LNCAP (cell line): ENCODE results near the gene CDH4.

Experiments used
- TF ChIP-seq, protein P1 (sequence below): fragments of 450-650 bp; IDR thresholded peaks from 2 replicates; pipeline ENCODE4 v1.5.1; 2017; ENCODE audit warnings: mild to moderate bottlenecking

CDH4 gene

DNA sequence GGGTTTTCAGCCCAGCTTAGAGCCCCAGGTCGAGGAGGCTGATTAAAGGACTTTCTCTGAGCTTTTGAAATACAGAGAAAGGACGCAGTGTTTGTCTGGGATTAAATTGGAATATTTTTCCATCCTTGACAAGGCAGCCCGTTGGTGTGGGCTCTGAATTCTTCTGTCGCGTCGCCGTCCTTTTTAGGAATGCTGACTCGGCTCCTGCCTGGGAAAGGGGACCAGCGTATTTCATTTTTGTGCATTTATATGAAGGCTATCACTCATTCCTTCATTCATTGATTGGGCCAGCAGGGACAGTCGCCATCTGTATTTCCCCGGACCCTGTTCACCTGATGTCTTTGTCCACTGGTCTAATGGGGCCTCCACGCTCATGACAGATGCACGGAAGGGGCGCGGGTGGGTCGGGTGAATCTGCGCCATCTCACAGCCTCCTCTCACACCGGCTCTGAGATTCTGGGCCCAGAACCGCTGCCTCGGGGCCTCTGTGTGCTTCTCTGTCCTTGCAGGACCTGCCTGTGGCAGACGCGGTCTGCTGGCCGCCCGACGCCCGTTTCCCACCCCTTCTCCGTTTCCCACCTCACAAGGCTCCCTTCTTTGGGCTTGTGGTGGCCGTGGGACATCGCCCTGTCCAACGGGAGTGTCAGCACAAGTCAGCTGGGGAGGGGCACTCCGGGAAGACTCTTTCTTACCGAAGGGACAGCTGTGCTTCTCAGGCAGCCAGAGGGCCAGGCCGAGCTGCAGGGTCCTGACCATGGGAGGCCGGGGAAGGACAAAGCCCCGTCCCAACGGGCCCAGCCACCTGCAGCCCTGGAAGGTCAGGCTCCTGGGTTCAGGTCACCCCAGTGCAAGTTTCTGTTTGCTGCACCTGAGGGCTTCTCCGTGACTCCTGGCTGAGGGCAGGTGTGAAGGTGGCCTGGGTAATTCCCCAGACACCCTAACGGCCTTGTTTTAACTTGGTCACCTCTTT lies 656.3 kb downstream of the CDH4 start:
- TF ChIP-seq, protein P1, sequence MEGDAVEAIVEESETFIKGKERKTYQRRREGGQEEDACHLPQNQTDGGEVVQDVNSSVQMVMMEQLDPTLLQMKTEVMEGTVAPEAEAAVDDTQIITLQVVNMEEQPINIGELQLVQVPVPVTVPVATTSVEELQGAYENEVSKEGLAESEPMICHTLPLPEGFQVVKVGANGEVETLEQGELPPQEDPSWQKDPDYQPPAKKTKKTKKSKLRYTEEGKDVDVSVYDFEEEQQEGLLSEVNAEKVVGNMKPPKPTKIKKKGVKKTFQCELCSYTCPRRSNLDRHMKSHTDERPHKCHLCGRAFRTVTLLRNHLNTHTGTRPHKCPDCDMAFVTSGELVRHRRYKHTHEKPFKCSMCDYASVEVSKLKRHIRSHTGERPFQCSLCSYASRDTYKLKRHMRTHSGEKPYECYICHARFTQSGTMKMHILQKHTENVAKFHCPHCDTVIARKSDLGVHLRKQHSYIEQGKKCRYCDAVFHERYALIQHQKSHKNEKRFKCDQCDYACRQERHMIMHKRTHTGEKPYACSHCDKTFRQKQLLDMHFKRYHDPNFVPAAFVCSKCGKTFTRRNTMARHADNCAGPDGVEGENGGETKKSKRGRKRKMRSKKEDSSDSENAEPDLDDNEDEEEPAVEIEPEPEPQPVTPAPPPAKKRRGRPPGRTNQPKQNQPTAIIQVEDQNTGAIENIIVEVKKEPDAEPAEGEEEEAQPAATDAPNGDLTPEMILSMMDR, result no peak

DNA sequence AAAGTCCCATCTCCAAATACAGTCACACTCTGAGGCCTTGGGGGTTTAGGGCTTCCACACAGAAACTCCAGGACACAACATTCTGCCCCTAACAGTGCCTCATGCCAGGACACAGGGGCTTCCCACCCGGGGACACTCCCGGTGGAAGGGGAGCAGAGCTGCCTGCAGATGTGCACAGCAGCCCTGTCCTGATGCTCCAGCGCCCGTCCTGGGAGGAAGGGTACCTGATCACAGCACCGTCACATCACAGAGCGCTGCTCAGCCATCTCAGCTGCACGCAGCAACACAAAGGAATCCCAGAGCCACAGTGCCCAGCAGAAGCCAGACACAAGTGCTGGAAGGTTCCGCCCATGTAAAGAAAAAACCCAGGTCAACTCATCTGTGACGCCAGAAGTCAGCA lies 657.0 kb downstream of the CDH4 start:
- TF ChIP-seq, protein P1, result no peak

DNA sequence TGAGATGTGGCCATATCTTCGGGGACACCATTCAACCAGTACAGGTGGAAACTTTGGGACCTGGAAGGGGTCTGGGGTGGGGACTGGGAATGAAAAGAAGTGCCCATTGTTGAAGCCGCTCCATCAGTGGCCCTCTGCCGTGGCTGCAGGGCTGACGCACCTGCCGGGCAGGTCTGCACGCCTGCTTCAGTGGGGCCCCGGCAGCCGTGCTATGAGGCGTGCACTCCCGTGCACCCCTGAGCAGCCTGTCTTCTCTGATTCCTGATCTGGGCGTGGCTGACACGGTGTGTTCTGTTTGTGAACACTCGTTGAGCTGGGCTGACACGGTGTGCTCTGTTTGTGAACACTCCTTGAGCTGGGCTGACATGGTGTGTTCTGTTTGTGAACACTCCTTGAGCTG lies 657.8 kb downstream of the CDH4 start:
- TF ChIP-seq, protein P1, result no peak

DNA sequence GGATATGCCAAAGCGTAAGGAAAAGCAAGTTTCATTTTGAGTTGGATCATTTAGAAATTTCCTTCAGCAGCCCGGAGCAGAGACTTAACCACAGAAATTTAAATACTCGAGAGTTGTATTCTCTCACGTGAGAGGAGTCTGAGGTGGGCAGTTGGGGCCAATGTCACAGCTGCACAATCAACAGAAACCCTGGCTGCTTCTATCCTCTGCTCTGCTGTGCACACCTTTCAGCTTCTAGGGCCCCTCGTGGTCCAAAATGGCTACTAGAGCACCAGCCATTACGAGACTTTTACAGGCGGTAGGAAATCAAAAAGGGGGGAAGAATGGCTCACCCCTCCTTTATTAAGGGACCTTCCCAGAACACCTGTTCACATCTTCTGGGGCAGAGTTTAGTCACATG lies 659.8 kb downstream of the CDH4 start:
- TF ChIP-seq, protein P1, result no peak

DNA sequence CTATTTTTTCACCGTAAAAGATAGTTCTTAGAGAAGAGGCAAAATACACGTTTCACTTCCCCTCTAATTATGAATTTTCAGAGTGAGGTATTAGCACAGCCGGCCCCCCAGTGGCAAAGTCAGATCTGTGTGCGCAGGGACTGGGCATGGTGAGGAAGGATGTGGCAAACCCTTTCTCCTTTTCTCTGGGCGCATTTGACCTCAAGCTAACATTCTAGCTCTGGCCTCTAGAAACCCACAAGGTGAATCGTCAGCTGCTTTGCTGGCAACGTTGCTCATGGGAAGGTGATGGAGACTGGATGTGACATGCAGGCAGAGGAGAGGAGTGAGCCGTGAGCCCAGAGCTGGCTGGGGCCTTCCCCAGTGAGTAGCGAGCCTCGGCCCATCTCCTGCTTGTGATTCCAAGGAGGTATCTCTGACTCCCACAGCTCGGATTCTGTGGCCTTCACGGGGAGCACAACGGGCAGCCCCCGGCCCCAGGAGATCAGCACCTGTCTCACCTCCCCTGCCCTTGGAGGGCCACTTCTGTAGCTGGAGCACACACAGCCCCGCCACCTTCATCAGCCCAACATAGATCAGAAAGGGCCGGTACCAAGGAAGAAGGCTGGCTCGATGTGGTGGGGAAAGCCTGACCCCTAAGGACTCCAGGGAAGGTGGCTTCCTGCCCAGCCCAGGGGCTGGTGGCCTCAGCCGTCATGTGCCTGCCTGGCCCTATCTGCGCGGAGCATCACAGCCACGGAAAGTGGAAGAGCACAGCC lies 660.8 kb downstream of the CDH4 start:
- TF ChIP-seq, protein P1, result no peak

DNA sequence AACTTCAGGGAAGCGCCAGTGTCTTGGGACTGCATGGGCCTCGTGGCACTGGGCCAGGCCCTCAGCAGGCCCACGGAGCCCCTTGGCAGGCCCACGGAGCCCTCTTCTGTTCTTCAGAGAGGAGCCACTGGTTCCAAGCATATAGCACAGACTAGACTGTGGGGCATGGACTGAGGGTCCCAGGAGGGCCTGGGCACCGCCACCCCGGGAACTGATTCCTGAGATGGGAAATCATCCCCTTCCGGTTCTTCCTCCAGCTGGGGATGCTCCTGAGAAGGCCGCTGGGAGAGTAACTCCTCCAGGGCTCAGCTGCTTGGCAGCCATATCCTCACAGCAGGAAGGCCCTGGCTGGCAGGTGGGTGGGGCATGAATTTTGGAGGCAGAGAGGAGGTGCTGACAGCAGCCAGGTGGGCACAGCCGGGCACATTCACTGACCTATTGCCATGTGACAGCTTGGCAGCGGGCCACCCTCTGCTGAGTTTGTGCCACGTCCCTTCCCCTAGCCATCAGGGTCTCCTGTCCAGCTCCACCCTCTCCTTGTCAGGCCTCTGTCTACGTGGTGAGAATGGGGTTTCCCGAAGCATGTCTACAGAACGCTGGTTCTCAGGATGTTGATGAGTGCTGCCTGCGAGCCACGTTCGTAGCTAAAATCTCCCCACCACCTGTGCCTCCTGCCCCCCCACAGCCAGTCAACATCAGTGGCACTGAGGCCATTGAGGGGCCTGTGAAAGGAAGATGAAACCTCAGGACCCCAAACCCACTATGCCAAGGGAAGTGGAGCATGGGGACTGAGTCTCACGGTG lies 661.6 kb downstream of the CDH4 start:
- TF ChIP-seq, protein P1, result no peak

DNA sequence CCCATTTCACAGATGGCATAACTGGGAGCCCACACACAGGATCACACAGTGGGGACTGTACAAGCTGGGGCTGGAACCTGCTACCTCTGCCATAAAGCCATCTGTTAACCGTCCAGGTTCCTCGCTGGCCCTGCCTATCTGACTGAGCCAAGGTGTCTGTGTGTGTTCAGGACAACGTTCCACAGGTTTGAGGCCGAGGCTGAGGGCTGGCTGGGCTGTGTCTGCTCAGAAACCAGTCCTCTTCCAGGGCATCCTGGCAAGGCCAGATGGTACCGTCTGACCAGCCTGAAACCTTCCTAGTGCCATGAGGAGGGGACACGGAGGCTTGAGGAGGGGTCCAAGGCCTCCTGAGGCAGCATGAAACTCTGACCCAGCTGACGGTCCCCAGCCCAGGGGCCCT lies 663.0 kb downstream of the CDH4 start:
- TF ChIP-seq, protein P1, result no peak
